Measurements from ENCODE around the gene CAMK2B.

CAMK2B gene

GRCh38 chr7:44292876-44293560 is 32.4 kb downstream of the CAMK2B start:
- no peak overlapping the region for H2AFZ ChIP-seq (ENCODE audit: low read depth, low read length)
- peaks cover 32% of the 10 kb centered on the region for H3K27me3 ChIP-seq (ENCODE audit: insufficient read depth, low read length)
- H3K36me3 ChIP-seq (ENCODE audit: insufficient read depth, low read length), result no peaks in the 10 kb centered on the region
- H3K4me3 ChIP-seq (ENCODE audit: low read length), result no peak overlapping the region
- no peaks in the 10 kb centered on the region for H3K9me3 ChIP-seq (ENCODE audit: low read length)
- H3K4me1 ChIP-seq (ENCODE audit: insufficient read depth, low read length), result no peaks in the 10 kb centered on the region

GRCh38 chr7:44292420-44292817 is 33.0 kb downstream of the CAMK2B start:
- Histone ChIP-seq H3K27me3 (ENCODE audit: insufficient read depth, low read length) (peaks cover 32% of the 10 kb centered on the region), H3K4me3 (ENCODE audit: low read length) (no peak overlapping the region)

GRCh38 chr7:44291733-44292419 is 33.5 kb downstream of the CAMK2B start:
- Histone ChIP-seq H3K36me3 (ENCODE audit: insufficient read depth, low read length) (no peaks in the 10 kb centered on the region), H3K4me1 (ENCODE audit: insufficient read depth, low read length) (no peaks in the 10 kb centered on the region), H3K4me3 (ENCODE audit: low read length) (no peak overlapping the region), H3K9me3 (ENCODE audit: low read length) (no peaks in the 10 kb centered on the region), H2AFZ (ENCODE audit: low read depth, low read length) (no peak overlapping the region), H3K27me3 (ENCODE audit: insufficient read depth, low read length) (peaks cover 32% of the 10 kb centered on the region)

More at GRCh38 chr7:44292420-44292817, 33.0 kb downstream of the CAMK2B start:
- H3K36me3 ChIP-seq (ENCODE audit: insufficient read depth, low read length), result no peaks in the 10 kb centered on the region
- no peak overlapping the region for H2AFZ ChIP-seq (ENCODE audit: low read depth, low read length)
- H3K9me3 ChIP-seq (ENCODE audit: low read length), result no peaks in the 10 kb centered on the region
- no peaks in the 10 kb centered on the region for H3K4me1 ChIP-seq (ENCODE audit: insufficient read depth, low read length)

DNA sequence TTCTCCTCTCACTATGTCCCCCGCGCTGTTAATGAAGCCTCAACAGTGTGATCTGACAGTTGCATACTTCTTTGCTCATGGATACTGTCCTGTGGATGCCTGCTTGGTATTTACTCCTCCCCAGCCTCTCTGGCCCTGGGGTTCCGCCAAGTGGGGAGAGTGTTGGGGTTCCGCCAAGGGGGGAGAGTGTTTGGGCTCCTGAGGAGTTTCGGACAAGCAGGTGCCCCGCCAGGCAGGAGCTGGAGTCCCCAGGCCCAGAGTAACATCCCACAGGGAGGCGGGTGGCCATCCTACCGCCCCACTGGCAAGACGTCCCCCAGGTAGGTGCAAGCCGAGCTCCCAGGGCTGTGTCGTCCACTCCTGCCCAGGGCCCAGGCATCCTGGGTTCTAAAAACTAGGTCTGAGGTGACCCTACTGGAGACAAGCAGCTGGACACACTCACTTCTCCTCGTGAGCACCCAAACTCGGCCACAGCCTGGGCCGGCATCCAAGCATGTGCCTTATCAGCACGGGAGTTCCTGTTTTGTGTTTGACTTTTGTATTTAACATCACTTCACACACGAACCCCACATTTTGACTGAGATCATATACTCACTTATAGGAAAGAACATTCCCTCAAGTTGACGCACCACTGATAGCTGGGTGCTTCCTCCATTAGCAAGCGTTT is 34.2 kb downstream of the CAMK2B start:
- H3K9me3 ChIP-seq (ENCODE audit: low read length), result no peaks in the 10 kb centered on the region
- H3K4me1 ChIP-seq (ENCODE audit: insufficient read depth, low read length), result no peaks in the 10 kb centered on the region
- no peaks in the 10 kb centered on the region for H3K36me3 ChIP-seq (ENCODE audit: insufficient read depth, low read length)
- no peak overlapping the region for H3K4me3 ChIP-seq (ENCODE audit: low read length)
- H3K27me3 ChIP-seq (ENCODE audit: insufficient read depth, low read length), result peaks cover 35% of the 10 kb centered on the region
- H2AFZ ChIP-seq (ENCODE audit: low read depth, low read length), result no peak overlapping the region

DNA sequence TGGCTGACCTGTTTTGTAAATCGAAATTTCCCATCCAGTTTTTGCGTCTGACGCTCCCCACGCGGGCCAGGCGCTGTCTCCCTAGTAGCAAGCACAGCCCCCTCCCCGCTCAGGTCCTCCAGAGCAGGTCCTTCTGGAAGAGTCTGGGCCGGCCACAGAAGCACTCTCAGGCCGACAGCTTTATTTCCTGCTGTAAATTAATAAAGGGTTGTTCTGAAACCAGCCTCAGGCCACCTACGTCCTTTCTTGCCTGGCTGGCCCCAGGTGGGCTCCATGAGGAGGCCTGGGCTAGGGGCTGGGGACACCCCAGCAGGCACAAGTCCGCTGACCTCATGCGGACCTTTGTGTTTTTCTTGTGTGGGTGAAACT is 35.2 kb downstream of the CAMK2B start:
- H3K27me3 ChIP-seq (ENCODE audit: insufficient read depth, low read length), result peaks cover 35% of the 10 kb centered on the region
- H3K36me3 ChIP-seq (ENCODE audit: insufficient read depth, low read length), result no peaks in the 10 kb centered on the region
- no peak overlapping the region for H2AFZ ChIP-seq (ENCODE audit: low read depth, low read length)

GRCh38 chr7:44289341-44290251 is 35.8 kb downstream of the CAMK2B start:
- H3K27me3 ChIP-seq (ENCODE audit: insufficient read depth, low read length), result peaks cover 32% of the 10 kb centered on the region
- H3K4me3 ChIP-seq (ENCODE audit: low read length), result no peak overlapping the region
- no peaks in the 10 kb centered on the region for H3K36me3 ChIP-seq (ENCODE audit: insufficient read depth, low read length)
- H2AFZ ChIP-seq (ENCODE audit: low read depth, low read length), result no peak overlapping the region
- no peaks in the 10 kb centered on the region for H3K4me1 ChIP-seq (ENCODE audit: insufficient read depth, low read length)
- H3K9me3 ChIP-seq (ENCODE audit: low read length), result no peaks in the 10 kb centered on the region

More for the DNA sequence above, 35.2 kb downstream of the CAMK2B start:
- Histone ChIP-seq H3K4me3 (ENCODE audit: low read length) (no peak overlapping the region), H3K9me3 (ENCODE audit: low read length) (no peaks in the 10 kb centered on the region), H3K4me1 (ENCODE audit: insufficient read depth, low read length) (no peaks in the 10 kb centered on the region)

GRCh38 chr7:44288811-44289340 is 36.5 kb downstream of the CAMK2B start:
- H3K4me1 ChIP-seq (ENCODE audit: insufficient read depth, low read length), result no peaks in the 10 kb centered on the region
- no peaks in the 10 kb centered on the region for H3K36me3 ChIP-seq (ENCODE audit: insufficient read depth, low read length)
- peaks cover 29% of the 10 kb centered on the region for H3K27me3 ChIP-seq (ENCODE audit: insufficient read depth, low read length)
- no peak overlapping the region for H2AFZ ChIP-seq (ENCODE audit: low read depth, low read length)
- H3K4me3 ChIP-seq (ENCODE audit: low read length), result no peak overlapping the region
- no peaks in the 10 kb centered on the region for H3K9me3 ChIP-seq (ENCODE audit: low read length)

- no peaks in the 10 kb centered on the region for H3K4me1 ChIP-seq (ENCODE audit: insufficient read depth, low read length)
- H2AFZ ChIP-seq (ENCODE audit: low read depth, low read length), result no peak overlapping the region
- no peaks in the 10 kb centered on the region for H3K9me3 ChIP-seq (ENCODE audit: low read length)
- H3K36me3 ChIP-seq (ENCODE audit: insufficient read depth, low read length), result no peaks in the 10 kb centered on the region
- H3K4me3 ChIP-seq (ENCODE audit: low read length), result no peak overlapping the region
- H3K27me3 ChIP-seq (ENCODE audit: insufficient read depth, low read length), result peaks cover 25% of the 10 kb centered on the region
Measured at GRCh38 chr7:44288381-44288685, 37.1 kb downstream of the CAMK2B start.

DNA sequence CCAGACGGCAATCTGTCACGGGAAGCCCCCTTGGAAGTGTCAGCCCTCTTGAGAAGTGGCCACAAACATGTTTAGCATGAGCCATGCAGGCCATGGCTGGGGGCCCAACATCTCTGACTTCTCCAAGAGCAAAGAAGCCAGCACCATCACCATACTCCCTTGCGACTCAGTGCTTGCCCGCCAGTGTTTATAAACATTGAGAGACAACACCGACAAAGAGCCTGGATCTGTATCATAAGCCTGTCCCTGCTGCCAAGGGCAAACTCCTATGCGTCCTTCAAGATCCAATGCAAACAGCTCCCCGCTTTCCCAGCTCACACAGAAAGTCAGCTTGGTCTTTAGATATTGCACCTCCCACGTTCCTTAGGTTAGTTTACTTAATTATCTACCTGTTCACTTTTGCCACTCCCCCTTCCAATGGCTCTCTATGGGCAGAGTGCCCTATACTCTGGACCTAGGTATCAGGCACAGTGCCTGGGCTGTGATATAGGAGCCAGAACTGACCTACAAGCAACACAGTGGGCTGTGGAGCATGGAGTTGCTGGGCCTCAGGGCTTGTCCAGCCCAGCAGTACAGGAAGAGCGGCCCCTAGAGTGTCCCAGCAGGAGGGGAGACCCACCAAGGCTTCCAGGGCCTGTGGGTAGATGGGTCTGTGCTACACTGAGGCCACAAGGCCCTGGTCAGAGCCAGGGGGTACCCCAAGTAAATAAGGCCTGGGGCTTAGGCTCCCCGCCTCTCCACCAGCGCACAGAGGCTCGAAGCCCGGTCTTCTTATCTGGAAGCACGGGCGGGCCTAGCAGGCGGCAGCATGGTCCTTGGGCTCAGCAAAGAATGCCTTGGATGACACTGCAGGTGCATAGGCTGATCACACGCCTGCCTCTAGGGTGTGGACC is 37.7 kb downstream of the CAMK2B start:
- no peaks in the 10 kb centered on the region for H3K4me1 ChIP-seq (ENCODE audit: insufficient read depth, low read length)
- no peak overlapping the region for H3K4me3 ChIP-seq (ENCODE audit: low read length)
- H3K36me3 ChIP-seq (ENCODE audit: insufficient read depth, low read length), result no peaks in the 10 kb centered on the region
- no peaks in the 10 kb centered on the region for H3K9me3 ChIP-seq (ENCODE audit: low read length)
- no peak overlapping the region for H2AFZ ChIP-seq (ENCODE audit: low read depth, low read length)
- peaks cover 22% of the 10 kb centered on the region for H3K27me3 ChIP-seq (ENCODE audit: insufficient read depth, low read length)

DNA sequence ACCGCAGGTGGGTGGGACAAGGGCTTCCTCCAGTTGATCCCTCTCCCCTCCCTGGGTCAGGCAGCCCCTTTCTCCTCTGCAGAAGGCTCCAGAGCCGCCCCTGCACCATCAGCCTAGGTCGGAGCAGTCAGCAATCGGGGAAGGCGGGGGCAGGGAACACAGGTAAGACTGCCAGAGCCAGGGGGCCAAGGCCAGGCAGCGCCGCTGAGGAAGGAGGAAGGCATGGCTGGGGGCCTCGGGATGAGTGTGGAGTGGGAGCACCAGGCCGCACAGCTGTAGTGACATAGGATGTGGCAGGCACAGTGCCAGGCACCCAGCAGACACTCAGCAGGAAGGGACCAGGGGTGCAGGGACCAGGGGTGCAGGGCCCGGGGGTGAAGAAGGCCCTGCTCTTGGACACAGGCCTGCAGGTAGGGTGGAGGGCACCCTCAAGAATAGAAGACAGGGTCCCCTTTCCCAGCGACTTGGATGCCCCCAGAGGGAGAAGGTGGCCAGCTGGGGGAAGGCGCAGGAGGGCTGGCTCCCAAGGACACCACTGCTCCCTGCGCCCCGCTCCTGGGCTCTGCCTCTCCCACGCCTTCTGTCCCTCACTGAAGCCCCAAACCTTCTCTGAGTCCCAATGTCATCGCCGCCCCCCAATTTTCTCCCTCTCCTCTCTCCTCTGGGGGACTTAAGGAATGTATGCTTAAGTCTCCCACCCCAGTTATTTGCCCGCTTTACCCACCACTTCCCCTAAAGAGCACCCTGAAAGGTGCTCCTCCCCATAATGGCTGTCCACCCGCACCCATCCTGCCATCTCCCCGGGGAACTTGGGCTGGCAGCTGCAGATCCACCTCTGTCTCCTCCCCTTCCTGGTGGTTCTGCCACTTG is 38.5 kb downstream of the CAMK2B start:
- Histone ChIP-seq H2AFZ (ENCODE audit: low read depth, low read length) (no peak overlapping the region), H3K4me1 (ENCODE audit: insufficient read depth, low read length) (no peaks in the 10 kb centered on the region), H3K9me3 (ENCODE audit: low read length) (no peaks in the 10 kb centered on the region), H3K4me3 (ENCODE audit: low read length) (no peak overlapping the region), H3K27me3 (ENCODE audit: insufficient read depth, low read length) (peaks cover 17% of the 10 kb centered on the region), H3K36me3 (ENCODE audit: insufficient read depth, low read length) (no peaks in the 10 kb centered on the region)

- no peak overlapping the region for H3K4me3 ChIP-seq (ENCODE audit: low read length)
- H3K9me3 ChIP-seq (ENCODE audit: low read length), result no peaks in the 10 kb centered on the region
- H3K4me1 ChIP-seq (ENCODE audit: insufficient read depth, low read length), result no peaks in the 10 kb centered on the region
- no peak overlapping the region for H2AFZ ChIP-seq (ENCODE audit: low read depth, low read length)
- peaks cover 12% of the 10 kb centered on the region for H3K27me3 ChIP-seq (ENCODE audit: insufficient read depth, low read length)
- no peaks in the 10 kb centered on the region for H3K36me3 ChIP-seq (ENCODE audit: insufficient read depth, low read length)
Measured at GRCh38 chr7:44286182-44286617, 39.2 kb downstream of the CAMK2B start.
